Stimulated activated CD4-positive, alpha-beta T cell treated with anti-CD3 and anti-CD28 coated beads, Interleukin-2, amount 100 ng/mL, for 48 hours (primary cell): ENCODE measurements around the gene AGBL4.
"Not testable (repeated sequence)": the region's sequence is repeated elsewhere in the genome, so short reads cannot be mapped to it uniquely, and the experiment has no call there.

Experiments used
- DNase-seq, 2 donors: peaks; one replicate each; pipeline ENCODE4 v3.0.0-alpha.2; 2020

AGBL4 gene

GRCh38 chr1:49016030-49016977, 1007.5 kb downstream of the AGBL4 start:
- no peak for DNase-seq

GRCh38 chr1:49013079-49013478, 1010.7 kb downstream of the AGBL4 start:
- no peak for DNase-seq

- not testable (repeated sequence) for DNase-seq
Observed at GRCh38 chr1:49002981-49003380, 1020.8 kb downstream of the AGBL4 start.

- no peak for DNase-seq
Observed at GRCh38 chr1:48999321-48999720, 1024.4 kb downstream of the AGBL4 start.

GRCh38 chr1:48996311-48996710, 1027.4 kb downstream of the AGBL4 start:
- DNase-seq, result no peak

- no peak for DNase-seq
Observed at GRCh38 chr1:48988633-48989197, 1035.0 kb downstream of the AGBL4 start.

GRCh38 chr1:48979940-48980339, 1043.8 kb downstream of the AGBL4 start:
- no peak for DNase-seq

GRCh38 chr1:48978413-48978812, 1045.3 kb downstream of the AGBL4 start:
- no peak for DNase-seq

- no peak for DNase-seq
Observed at GRCh38 chr1:48977273-48977672, 1046.5 kb downstream of the AGBL4 start.

GRCh38 chr1:48969971-48970370, 1053.8 kb downstream of the AGBL4 start:
- DNase-seq, result no peak

GRCh38 chr1:48967318-48967717, 1056.4 kb downstream of the AGBL4 start:
- DNase-seq, result no peak

- DNase-seq, result no peak
Observed at GRCh38 chr1:48966583-48966982, 1057.2 kb downstream of the AGBL4 start.

GRCh38 chr1:48960320-48960719, 1063.4 kb downstream of the AGBL4 start:
- DNase-seq, result no peak

GRCh38 chr1:48955774-48956173, 1068.0 kb downstream of the AGBL4 start:
- DNase-seq, result no peak

GRCh38 chr1:48953617-48954016, 1070.1 kb downstream of the AGBL4 start:
- no peak for DNase-seq

GRCh38 chr1:48948562-48948961, 1075.2 kb downstream of the AGBL4 start:
- no peak for DNase-seq

GRCh38 chr1:48947761-48948537, 1075.8 kb downstream of the AGBL4 start:
- no peak for DNase-seq

- no peak for DNase-seq
Observed at GRCh38 chr1:48946070-48946469, 1077.7 kb downstream of the AGBL4 start.

GRCh38 chr1:48944811-48945210, 1078.9 kb downstream of the AGBL4 start:
- DNase-seq, result no peak

- no peak for DNase-seq
Observed at GRCh38 chr1:48943826-48944225, 1079.9 kb downstream of the AGBL4 start.

- DNase-seq, result no peak
Observed at GRCh38 chr1:48943393-48943792, 1080.4 kb downstream of the AGBL4 start.

- DNase-seq, result no peak
Observed at GRCh38 chr1:48940962-48941732, 1082.6 kb downstream of the AGBL4 start.

- DNase-seq, result no peak
Observed at GRCh38 chr1:48940354-48940753, 1083.4 kb downstream of the AGBL4 start.
